Spleen (tissue), 11 donors: ENCODE data around the gene COQ10B. TPM values are rescaled to one million over a fixed set of nuclear protein-coding genes. Genes with fewer than 3 reads are reported as not detected.

Experiments
- DNase-seq: peaks from one replicate; pipeline ENCODE4 v3.0.0-alpha.2; 2020
- H3K27ac ChIP-seq, 8 donors: fragments of 200-600 bp; sonication (generic) in 7 of 8; 1 replicate in 4 of 8; 2 replicates in 4 of 8; pipeline versions ENCODE4 v1.5.0 to v1.8.0; 2016 to 2021; ENCODE audit warnings: inconsistent platforms in 4 of 8, mild to moderate bottlenecking in 4 of 8, moderate library complexity in 1 of 8
- H3K27me3 ChIP-seq, 7 donors: fragments of 200-600 bp; sonication (generic) in 6 of 7; replicated peaks in 1 of 7; 1 replicate in 4 of 7; 2 replicates in 3 of 7; pipeline versions ENCODE4 v1.5.0 to v1.8.0; 2016 to 2021; ENCODE audit warnings: inconsistent platforms in 3 of 7, mild to moderate bottlenecking in 1 of 7
- H3K36me3 ChIP-seq, 6 donors: fragments of 200-600 bp; sonication (generic) in 5 of 6; 1 replicate in 4 of 6; 2 replicates in 2 of 6; pipeline versions ENCODE4 v1.5.0 to v1.8.0; 2016 to 2021; ENCODE audit warnings: inconsistent platforms in 2 of 6
- H3K4me1 ChIP-seq, 6 donors: fragments of 200-600 bp; sonication (generic) in 5 of 6; 1 replicate in 3 of 6; 2 replicates in 3 of 6; pipeline versions ENCODE4 v1.5.0 to v1.8.0; 2016 to 2021; ENCODE audit warnings: inconsistent platforms in 3 of 6
- H3K4me3 ChIP-seq, 8 donors: fragments of 200-600 bp; sonication (generic) in 7 of 8; 1 replicate in 4 of 8; 2 replicates in 4 of 8; pipeline versions ENCODE4 v1.5.0 to v1.8.0; 2016 to 2021; ENCODE audit warnings: inconsistent platforms in 4 of 8, mild to moderate bottlenecking in 4 of 8, moderate library complexity in 2 of 8
- H3K9me3 ChIP-seq, 8 donors: fragments of 200-600 bp; sonication (generic) in 7 of 8; 1 replicate in 4 of 8; 2 replicates in 4 of 8; pipeline versions ENCODE4 v1.5.0 to v1.8.0; 2016 to 2021; ENCODE audit warnings: inconsistent platforms in 4 of 8
- POLR2A ChIP-seq, 3 donors: fragments of 450-650 bp; IDR thresholded peaks; one replicate each; pipeline ENCODE4 v1.5.1; 2017; ENCODE audit warnings: antibody characterized with exemption in 3 of 3, mild to moderate bottlenecking in 1 of 3
- POLR2AphosphoS5 ChIP-seq, 3 donors: sonication (generic); formaldehyde crosslinking; IDR thresholded peaks; one replicate each; pipeline ENCODE4 v1.5.1; 2017; ENCODE audit warnings: antibody characterized with exemption in 3 of 3
- WGBS, 5 donors: extraction: QIAGEN DNeasy Blood & Tissue Kit in 3 of 5; methylation state at CpG; one replicate each; pipeline versions ENCODE4 v1.1.5 to v1.1.7; 2013 to 2018; 5-methylcytosine and 5-hydroxymethylcytosine counted together
- intact Hi-C: fragments of 100-400 bp; cut with DNase I; formaldehyde crosslinking; loops from one replicate; pipeline ENCODE4 v1.15.0; 2023; ENCODE audit warnings: low total_unique reads
- polyA plus RNA-seq, 3 donors: library from polyadenylated mRNA; stranded (reverse); fragments of 200-250 nt; gene quantifications; one replicate each; pipeline ENCODE4 v1.2.1, GENCODE V29; 2013
- total RNA-seq, 7 donors: library from RNA; depleted of rRNA in 3 of 7; stranded (reverse); fragments of >200 nt in 3 of 7; fragmentation: NEBNext Ultra II Directional in 4 of 7; extraction: Animal tissue kit (Norgen Biotek cat#: 25700) in 4 of 7; gene quantifications; one replicate each; pipeline versions ENCODE4 v1.1.0 to v1.2.1, GENCODE V29; 2016 to 2021
- TF ChIP-seq, protein P1 (sequence below), 11 experiments: fragments of 200-600 bp in 7 of 11; fragments of 450-650 bp in 4 of 11; sonication (generic) in 4 of 11; IDR thresholded peaks in 8 of 11; conservative IDR thresholded peaks in 3 of 11; 1 replicate in 7 of 11; 2 replicates in 4 of 11; pipeline versions ENCODE4 v1.4.0 to v1.8.0; 2016 to 2021; ENCODE audit warnings: antibody characterized with exemption in 11 of 11, inconsistent platforms in 4 of 11, mild to moderate bottlenecking in 1 of 11
- donor health status: healthy with polysubstance abuse.
- donor health status: DM: no; HTN: no; CAD: no; lungs with moderate emphysema.
- donor health status: DM: no; HTN: no; CAD: no.
- donor health status: Bipolar disorder and iron deficiency.
- donor health status: healthy.
- donor health status: DM: no; HTN: no; CAD: no.
- donor health status: DM: yes; HTN: yes; CAD: no.

The COQ10B gene
- total and polyA plus RNA-seq, 10 donors, result 9.3 to 34.7 (median 26.4) TPM

DNA sequence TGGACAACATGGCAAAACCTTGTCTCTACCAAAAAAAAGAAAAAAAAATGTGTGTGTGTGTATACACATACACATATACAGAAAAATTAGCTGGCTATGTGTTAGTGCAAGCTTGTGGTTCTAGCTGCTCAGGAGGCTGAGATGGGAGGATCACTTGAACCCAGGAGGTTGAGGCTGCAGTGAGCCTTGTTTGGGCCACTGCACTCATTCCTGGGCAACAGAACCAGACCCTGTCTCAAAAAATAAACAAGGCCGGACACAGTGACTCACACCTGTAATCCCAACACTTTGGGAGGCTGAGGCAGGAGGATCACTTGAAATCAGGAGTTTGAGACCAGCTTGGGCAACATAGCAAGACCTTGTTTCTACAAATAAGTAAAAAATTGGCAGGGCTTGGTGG lies 2.1 kb downstream of the COQ10B start:
- H3K4me1 ChIP-seq, result peaks cover 18 to 70% (median 61%) of the 10 kb centered on the region in 6 donors
- intact Hi-C loops, result loop anchor here (10.0 kb wide), 1 partner anchor 59 kb away; the partner anchor contains the start of gene MOB4
- TF ChIP-seq, protein P1, sequence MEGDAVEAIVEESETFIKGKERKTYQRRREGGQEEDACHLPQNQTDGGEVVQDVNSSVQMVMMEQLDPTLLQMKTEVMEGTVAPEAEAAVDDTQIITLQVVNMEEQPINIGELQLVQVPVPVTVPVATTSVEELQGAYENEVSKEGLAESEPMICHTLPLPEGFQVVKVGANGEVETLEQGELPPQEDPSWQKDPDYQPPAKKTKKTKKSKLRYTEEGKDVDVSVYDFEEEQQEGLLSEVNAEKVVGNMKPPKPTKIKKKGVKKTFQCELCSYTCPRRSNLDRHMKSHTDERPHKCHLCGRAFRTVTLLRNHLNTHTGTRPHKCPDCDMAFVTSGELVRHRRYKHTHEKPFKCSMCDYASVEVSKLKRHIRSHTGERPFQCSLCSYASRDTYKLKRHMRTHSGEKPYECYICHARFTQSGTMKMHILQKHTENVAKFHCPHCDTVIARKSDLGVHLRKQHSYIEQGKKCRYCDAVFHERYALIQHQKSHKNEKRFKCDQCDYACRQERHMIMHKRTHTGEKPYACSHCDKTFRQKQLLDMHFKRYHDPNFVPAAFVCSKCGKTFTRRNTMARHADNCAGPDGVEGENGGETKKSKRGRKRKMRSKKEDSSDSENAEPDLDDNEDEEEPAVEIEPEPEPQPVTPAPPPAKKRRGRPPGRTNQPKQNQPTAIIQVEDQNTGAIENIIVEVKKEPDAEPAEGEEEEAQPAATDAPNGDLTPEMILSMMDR (IDR thresholded peaks at IDR 0.05 in 8 of 11, conservative IDR thresholded peaks at IDR 0.05 in 3 of 11), result no peak
- TF ChIP-seq POLR2A (IDR thresholded peaks at IDR 0.05), result no peak
- no peak for TF ChIP-seq POLR2AphosphoS5 (IDR thresholded peaks at IDR 0.05)
- peak overlapping the region in 1 of 8 donors; percentile 72 for H3K4me3 ChIP-seq
- no peaks in the 10 kb centered on the region for H3K9me3 ChIP-seq
- 90 to 100% (median 100%) methylated on average over 1 of the region's 1 CpG for WGBS, 5 donors
- DNase-seq, result no peak
- peaks cover 0 to 32% (median 11%) of the 10 kb centered on the region in 6 donors for H3K36me3 ChIP-seq
- no peaks in the 10 kb centered on the region for H3K27me3 ChIP-seq
- peak overlapping the region in 1 of 8 donors; percentile 99 for H3K27ac ChIP-seq

DNA sequence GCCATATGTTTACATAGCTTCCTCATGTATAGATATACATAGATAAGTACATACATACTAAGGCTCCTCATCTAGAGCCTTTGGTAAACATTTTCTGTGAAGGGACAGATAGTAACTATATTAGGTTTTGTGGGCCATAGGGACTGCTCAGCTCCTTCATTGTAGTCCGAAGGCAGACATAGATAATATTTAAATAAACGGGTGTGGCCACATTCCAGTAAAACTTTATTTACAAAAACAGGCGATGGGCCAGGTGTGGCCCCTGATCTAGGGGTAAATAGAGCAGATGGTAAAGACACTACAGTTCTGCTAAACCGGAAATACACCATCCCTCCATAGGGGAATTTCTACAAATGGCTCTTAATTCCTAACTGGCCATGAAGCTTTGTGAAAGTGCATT lies 7.3 kb downstream of the COQ10B start:
- Histone ChIP-seq H3K4me3 (no peak overlapping the region), H3K9me3 (no peaks in the 10 kb centered on the region), H3K4me1 (peaks cover 8 to 57% (median 42%) of the 10 kb centered on the region in 6 donors), H3K27me3 (no peaks in the 10 kb centered on the region), H3K36me3 (peaks cover 2 to 78% (median 47%) of the 10 kb centered on the region in 6 donors), H3K27ac (no peak overlapping the region)
- intact Hi-C loops, result no loop called here
- TF ChIP-seq, protein P1 (IDR thresholded peaks at IDR 0.05 in 8 of 11, conservative IDR thresholded peaks at IDR 0.05 in 3 of 11), result no peak
- TF ChIP-seq POLR2A (IDR thresholded peaks at IDR 0.05) (no peak), POLR2AphosphoS5 (IDR thresholded peaks at IDR 0.05) (no peak)
- 89 to 97% (median 92%) methylated on average over 4 of the region's 4 CpGs for whole genome bisulfite sequencing, 5 donors
- no peak for DNase-seq

- 92 to 95% (median 93%) methylated on average over 2 of the region's 2 CpGs for WGBS, 5 donors
- no peak for TF ChIP-seq POLR2AphosphoS5 (IDR thresholded peaks at IDR 0.05)
- TF ChIP-seq, protein P1 (IDR thresholded peaks at IDR 0.05 in 8 of 11, conservative IDR thresholded peaks at IDR 0.05 in 3 of 11), result no peak
- TF ChIP-seq POLR2A (IDR thresholded peaks at IDR 0.05), result no peak
- DNase-seq, result no peak
- H3K4me1 ChIP-seq, result peaks cover 8 to 53% (median 38%) of the 10 kb centered on the region in 6 donors
- no peaks in the 10 kb centered on the region for H3K27me3 ChIP-seq
- no peak overlapping the region for H3K27ac ChIP-seq
- no peak overlapping the region for H3K4me3 ChIP-seq
- peaks cover 2 to 78% (median 52%) of the 10 kb centered on the region in 6 donors for H3K36me3 ChIP-seq
- H3K9me3 ChIP-seq, result no peaks in the 10 kb centered on the region
- intact Hi-C loops, result no loop called here
These were observed 7.7 kb downstream of the COQ10B start for GRCh38 chr2:197461057-197461456.

DNA sequence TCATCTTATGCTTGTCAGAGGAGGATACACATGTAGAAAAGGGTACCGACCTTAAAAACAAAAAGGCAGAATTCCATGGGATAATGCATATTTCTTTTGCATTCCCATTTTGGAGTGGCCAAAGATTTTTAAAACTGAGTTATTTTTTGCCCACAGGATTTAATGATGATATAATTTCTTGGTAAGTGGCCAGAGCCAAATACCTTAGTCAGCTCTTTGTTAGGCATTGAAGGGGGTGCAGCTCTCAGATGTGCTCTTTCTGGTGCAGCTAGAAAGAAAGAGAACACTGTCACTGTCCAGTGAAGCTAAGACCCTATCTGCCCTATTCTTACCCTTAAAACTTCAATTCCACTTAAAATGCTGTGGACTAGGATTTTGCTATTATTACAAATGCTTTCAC lies 10.8 kb downstream of the COQ10B start:
- WGBS, 5 donors, result 56 to 88% (median 79%) methylated on average over 1 of the region's 1 CpG
- TF ChIP-seq POLR2A (IDR thresholded peaks at IDR 0.05) (no peak), POLR2AphosphoS5 (IDR thresholded peaks at IDR 0.05) (peak in 1 of 3 donors; percentile 7)
- TF ChIP-seq, protein P1 (IDR thresholded peaks at IDR 0.05 in 8 of 11, conservative IDR thresholded peaks at IDR 0.05 in 3 of 11), result no peak
- Histone ChIP-seq H3K9me3 (no peaks in the 10 kb centered on the region), H3K4me3 (no peak overlapping the region), H3K4me1 (peaks cover 0 to 22% (median 8%) of the 10 kb centered on the region in 6 donors), H3K27me3 (no peaks in the 10 kb centered on the region), H3K36me3 (peaks cover 2 to 98% (median 80%) of the 10 kb centered on the region in 6 donors), H3K27ac (no peak overlapping the region)
- no peak for DNase-seq
- intact Hi-C loops, result no loop called here
